Measurements from ENCODE around the gene HCN2.
"Not testable (repeated sequence)": the region's sequence is repeated elsewhere in the genome, so short reads cannot be mapped to it uniquely, and the experiment has no call there.

GRCh38 chr19:585146-585545 lies 4.5 kb upstream of the HCN2 start:
- not testable (repeated sequence) for TF ChIP-seq POLR2A (IDR thresholded peaks at IDR 0.05; ENCODE audit: low read depth, low read length); MXI1 (IDR thresholded peaks at IDR 0.05; ENCODE audit: low read depth, low read length); ETV6 (conservative IDR thresholded peaks at IDR 0.05 in 1 of 2, IDR thresholded peaks at IDR 0.05 in 1 of 2; ENCODE audit: borderline replicate concordance in 1 of 2, low read depth in 1 of 2); ATF2 (IDR thresholded peaks at IDR 0.05; ENCODE audit: low read length); SIN3A (IDR thresholded peaks at IDR 0.05; ENCODE audit: low read depth, low read length); SMC3 (IDR thresholded peaks at IDR 0.05; ENCODE audit: borderline replicate concordance, low read length); CHD4 (IDR thresholded peaks at IDR 0.05); NBN (IDR thresholded peaks at IDR 0.05); FOS (IDR thresholded peaks at IDR 0.05; ENCODE audit: borderline replicate concordance, extremely low read depth, insufficient read length); CREM (IDR thresholded peaks at IDR 0.05; ENCODE audit: low read depth)
